ENCODE results near the gene ZNF652. TPM values are rescaled to one million over a fixed set of nuclear protein-coding genes. Genes with fewer than 3 reads are reported as not detected.

The ZNF652 gene
- total and polyA plus RNA-seq, 4 donors = 6.8 to 48.9 (median 37.8) TPM

DNA sequence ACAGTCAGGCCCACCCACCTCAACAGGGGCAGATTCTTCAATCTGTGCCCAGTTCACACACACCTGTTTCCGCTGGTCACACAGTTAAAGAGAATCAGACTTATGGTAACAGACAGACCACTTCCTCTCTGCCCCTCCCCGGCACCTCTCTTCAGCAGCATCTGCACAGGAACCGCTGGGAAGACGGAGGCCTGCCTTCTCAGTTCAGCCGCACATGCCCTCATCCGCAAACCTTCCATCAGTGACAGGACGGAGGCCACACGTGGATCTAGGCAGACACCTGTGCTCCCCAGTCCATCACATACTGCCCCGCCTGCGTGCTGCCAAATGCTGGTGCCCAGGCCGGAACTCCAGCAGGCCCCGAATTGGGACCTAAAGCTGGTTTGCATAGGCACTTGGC lies 42.3 kb upstream of the ZNF652 start:
- H3K9ac ChIP-seq (ENCODE audit: insufficient read depth in 1 of 2, low read length in 2 of 2) = no peak overlapping the region
- H3K36me3 ChIP-seq (ENCODE audit: control insufficient read depth in 4 of 4, insufficient read depth in 4 of 4, low read length in 4 of 4) = peaks cover 31 to 40% (median 33%) of the 10 kb centered on the region in 4 donors
- H3K27me3 ChIP-seq (ENCODE audit: control insufficient read depth in 3 of 3, insufficient read depth in 3 of 3, low read length in 2 of 3) = no peaks in the 10 kb centered on the region
- H3K4me3 ChIP-seq = no peak overlapping the region
- peak overlapping the region in 1 of 2 donors; percentile 59 for H3K27ac ChIP-seq (ENCODE audit: low read depth in 1 of 2, low read length in 1 of 2)
- ATAC-seq (ENCODE audit: insufficient read depth, low FRiP score) (no peak), DNase-seq (no peak)
- TF ChIP-seq, protein P1, sequence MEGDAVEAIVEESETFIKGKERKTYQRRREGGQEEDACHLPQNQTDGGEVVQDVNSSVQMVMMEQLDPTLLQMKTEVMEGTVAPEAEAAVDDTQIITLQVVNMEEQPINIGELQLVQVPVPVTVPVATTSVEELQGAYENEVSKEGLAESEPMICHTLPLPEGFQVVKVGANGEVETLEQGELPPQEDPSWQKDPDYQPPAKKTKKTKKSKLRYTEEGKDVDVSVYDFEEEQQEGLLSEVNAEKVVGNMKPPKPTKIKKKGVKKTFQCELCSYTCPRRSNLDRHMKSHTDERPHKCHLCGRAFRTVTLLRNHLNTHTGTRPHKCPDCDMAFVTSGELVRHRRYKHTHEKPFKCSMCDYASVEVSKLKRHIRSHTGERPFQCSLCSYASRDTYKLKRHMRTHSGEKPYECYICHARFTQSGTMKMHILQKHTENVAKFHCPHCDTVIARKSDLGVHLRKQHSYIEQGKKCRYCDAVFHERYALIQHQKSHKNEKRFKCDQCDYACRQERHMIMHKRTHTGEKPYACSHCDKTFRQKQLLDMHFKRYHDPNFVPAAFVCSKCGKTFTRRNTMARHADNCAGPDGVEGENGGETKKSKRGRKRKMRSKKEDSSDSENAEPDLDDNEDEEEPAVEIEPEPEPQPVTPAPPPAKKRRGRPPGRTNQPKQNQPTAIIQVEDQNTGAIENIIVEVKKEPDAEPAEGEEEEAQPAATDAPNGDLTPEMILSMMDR (IDR thresholded peaks at IDR 0.05; ENCODE audit: control extremely low read depth, extremely low read depth) = no peak
- H3K4me1 ChIP-seq (ENCODE audit: control insufficient read depth in 5 of 5, insufficient read depth in 5 of 5, low read length in 5 of 5) = peaks cover 0 to 17% (median 4%) of the 10 kb centered on the region in 5 donors
- H3K9me3 ChIP-seq (ENCODE audit: control insufficient read depth in 4 of 4, insufficient read depth in 3 of 4, low read length in 3 of 4) = no peaks in the 10 kb centered on the region
- WGBS, 2 donors = 43 to 65% methylated on average over 12 of the region's 12 CpGs

DNA sequence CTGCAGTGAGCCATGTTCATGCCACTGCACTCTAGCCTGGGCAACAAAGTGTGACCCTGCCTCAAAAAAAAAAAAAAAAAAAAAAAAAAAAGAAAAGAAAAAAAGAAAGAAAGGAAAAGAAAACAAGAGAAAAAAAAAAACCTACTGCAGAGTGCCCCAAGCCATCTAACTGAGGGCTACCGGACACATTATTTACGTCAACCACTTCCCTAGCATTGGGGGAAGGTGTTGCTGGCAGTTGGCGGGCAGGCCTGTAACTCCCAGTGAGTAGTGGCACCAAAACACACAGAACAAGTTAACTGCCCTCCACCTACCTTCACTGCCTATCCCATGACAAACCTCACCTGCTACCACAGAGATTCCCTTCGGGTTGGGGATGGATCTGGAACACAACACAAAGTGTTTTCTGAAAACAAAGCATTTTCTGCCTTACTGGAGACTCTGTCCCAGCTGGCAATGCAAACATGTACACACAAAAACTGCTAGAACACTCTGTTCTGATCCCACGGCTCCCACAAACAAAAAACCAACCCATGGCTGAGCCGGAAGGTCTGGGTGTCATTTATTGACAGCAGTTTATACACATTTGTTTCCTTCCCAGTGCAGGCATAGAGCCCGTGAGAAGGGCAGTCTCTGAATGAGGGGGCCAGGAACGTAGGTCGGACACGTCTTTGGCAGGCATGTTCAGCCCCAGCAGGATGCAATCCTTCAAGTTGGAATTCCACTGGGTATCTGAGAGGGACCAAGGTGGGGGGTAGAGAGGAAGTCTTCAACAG lies 41.7 kb upstream of the ZNF652 start:
- Histone ChIP-seq H3K4me1 (ENCODE audit: control insufficient read depth in 5 of 5, insufficient read depth in 5 of 5, low read length in 5 of 5) (peaks cover 0 to 17% (median 4%) of the 10 kb centered on the region in 5 donors), H3K9me3 (ENCODE audit: control insufficient read depth in 4 of 4, insufficient read depth in 3 of 4, low read length in 3 of 4) (no peaks in the 10 kb centered on the region), H3K27me3 (ENCODE audit: control insufficient read depth in 3 of 3, insufficient read depth in 3 of 3, low read length in 2 of 3) (no peaks in the 10 kb centered on the region), H3K9ac (ENCODE audit: insufficient read depth in 1 of 2, low read length in 2 of 2) (no peak overlapping the region), H3K36me3 (ENCODE audit: control insufficient read depth in 4 of 4, insufficient read depth in 4 of 4, low read length in 4 of 4) (peaks cover 27 to 34% (median 29%) of the 10 kb centered on the region in 4 donors), H3K27ac (ENCODE audit: low read depth in 1 of 2, low read length in 1 of 2) (peak overlapping the region in 1 of 2 donors; percentile 59), H3K4me3 (no peak overlapping the region)
- 21 to 45% methylated on average over 10 of the region's 10 CpGs for WGBS, 2 donors
- DNase-seq = no peak
- TF ChIP-seq, protein P1 (IDR thresholded peaks at IDR 0.05; ENCODE audit: control extremely low read depth, extremely low read depth) = no peak
- ATAC-seq (ENCODE audit: insufficient read depth, low FRiP score) = no peak

DNA sequence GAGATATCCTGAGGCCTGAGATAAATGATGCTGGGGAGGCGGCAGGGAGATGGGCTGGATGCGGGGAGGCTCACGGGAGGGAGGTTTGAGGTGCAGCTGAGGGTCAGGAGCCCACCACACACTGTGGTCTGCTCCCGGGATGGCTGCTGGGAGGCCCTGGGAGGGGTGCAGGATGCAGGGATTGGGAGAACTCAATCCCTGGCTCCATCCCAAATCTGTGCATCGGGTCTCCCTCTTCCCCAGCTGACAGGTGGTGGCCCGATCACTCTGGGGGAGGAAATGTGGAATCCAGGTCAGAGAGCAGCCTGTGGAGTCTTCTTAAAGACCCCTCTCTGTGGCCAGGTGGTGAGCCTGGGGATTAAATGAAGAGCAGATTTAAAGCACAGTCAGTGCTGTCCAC lies 40.7 kb upstream of the ZNF652 start:
- ATAC-seq (ENCODE audit: insufficient read depth, low FRiP score) (no peak), DNase-seq (no peak)
- Histone ChIP-seq H3K36me3 (ENCODE audit: control insufficient read depth in 4 of 4, insufficient read depth in 4 of 4, low read length in 4 of 4) (peaks cover 19 to 25% (median 22%) of the 10 kb centered on the region in 4 donors), H3K9me3 (ENCODE audit: control insufficient read depth in 4 of 4, insufficient read depth in 3 of 4, low read length in 3 of 4) (no peaks in the 10 kb centered on the region), H3K4me1 (ENCODE audit: control insufficient read depth in 5 of 5, insufficient read depth in 5 of 5, low read length in 5 of 5) (peaks cover 0 to 17% (median 6%) of the 10 kb centered on the region in 5 donors), H3K9ac (ENCODE audit: insufficient read depth in 1 of 2, low read length in 2 of 2) (no peak overlapping the region), H3K27me3 (ENCODE audit: control insufficient read depth in 3 of 3, insufficient read depth in 3 of 3, low read length in 2 of 3) (no peaks in the 10 kb centered on the region), H3K4me3 (no peak overlapping the region), H3K27ac (ENCODE audit: low read depth in 1 of 2, low read length in 1 of 2) (peak overlapping the region in 1 of 2 donors; percentile 74)
- TF ChIP-seq, protein P1 (IDR thresholded peaks at IDR 0.05; ENCODE audit: control extremely low read depth, extremely low read depth) = no peak
- 80 to 92% methylated on average over 6 of the region's 6 CpGs for WGBS, 2 donors
